GM21737 (cell line): ENCODE data around the gene PLCG2.
"Not testable (repeated sequence)": the region's sequence is repeated elsewhere in the genome, so short reads cannot be mapped to it uniquely, and the experiment has no call there.

Experiments
- ATAC-seq: cut with Tn5 transposase; IDR thresholded peaks from one replicate; pipeline ENCODE4 v1.9.1; 2021; ENCODE audit warnings: mild to moderate bottlenecking, moderate library complexity; ENCODE audit not compliant: unreplicated experiment

Gene PLCG2

DNA sequence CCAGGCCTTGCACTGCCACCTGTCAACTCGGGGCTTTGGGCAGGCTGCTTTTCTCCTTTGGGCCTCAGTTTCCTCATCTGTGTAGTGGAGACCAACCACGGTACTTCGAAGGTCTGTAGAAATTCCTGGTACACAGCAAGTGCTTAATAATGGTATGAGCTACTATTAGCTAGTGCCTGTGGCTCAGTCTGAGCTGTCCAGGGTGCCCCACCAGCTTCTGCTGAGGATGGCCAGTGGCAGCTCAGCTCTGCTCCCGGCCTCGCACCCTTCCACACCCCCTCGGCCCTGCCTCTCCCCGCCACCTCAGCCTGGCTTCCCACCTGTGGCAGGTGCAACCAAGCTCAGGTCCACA is 26.2 kb upstream of the PLCG2 start:
- no peak for ATAC-seq

DNA sequence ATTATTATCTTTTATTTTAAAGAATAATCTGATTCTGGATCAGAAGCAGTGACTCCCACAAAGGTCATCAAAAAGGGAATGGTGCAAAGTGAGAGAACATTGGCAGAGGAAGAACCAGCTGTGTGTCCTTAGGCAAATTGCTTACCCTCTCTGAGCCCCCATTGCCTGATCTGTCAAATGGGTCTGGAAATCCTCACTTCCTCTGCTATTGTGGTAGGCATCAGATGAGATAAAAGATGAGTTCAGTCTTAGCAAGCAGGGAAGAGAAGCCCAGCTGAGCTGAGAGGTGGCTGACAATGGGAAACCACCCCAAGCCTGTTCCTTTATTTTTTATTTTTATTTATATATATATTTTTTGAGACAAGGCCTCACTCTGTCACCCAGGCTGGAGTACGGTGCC is 24.2 kb upstream of the PLCG2 start:
- ATAC-seq: no peak

DNA sequence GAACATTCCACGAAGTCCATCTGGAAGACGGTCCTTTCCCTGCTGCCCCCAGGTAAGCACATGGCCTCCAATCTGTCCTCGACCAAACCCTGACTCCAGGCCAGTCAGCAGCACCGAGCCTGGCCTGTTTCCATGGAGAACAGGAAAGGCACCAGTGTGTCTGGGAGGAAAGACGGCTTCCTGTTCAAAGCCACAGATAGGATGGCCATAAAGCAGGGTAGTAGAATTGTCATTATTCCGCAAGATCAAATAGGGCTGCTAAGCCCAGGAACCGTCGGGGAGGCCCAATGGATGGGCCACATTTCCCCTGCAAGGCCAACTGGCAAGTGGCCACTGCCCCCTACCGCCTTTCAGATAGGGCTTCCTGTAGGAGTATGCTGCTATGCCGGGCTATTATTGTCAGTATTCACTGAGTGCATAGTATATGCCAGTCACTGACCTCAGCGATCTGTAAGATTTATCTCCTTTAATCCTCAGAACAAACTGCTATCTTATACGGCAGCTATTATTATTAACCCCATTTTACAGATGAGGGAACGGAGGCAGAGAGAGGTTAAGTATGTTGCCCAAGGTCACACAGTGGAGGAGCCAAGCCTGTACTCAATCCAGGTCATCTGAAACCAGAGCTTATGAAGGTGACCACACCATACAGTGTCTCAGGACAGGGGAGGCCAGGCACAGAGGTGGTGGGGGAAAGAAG is 23.0 kb upstream of the PLCG2 start:
- no peak for ATAC-seq

DNA sequence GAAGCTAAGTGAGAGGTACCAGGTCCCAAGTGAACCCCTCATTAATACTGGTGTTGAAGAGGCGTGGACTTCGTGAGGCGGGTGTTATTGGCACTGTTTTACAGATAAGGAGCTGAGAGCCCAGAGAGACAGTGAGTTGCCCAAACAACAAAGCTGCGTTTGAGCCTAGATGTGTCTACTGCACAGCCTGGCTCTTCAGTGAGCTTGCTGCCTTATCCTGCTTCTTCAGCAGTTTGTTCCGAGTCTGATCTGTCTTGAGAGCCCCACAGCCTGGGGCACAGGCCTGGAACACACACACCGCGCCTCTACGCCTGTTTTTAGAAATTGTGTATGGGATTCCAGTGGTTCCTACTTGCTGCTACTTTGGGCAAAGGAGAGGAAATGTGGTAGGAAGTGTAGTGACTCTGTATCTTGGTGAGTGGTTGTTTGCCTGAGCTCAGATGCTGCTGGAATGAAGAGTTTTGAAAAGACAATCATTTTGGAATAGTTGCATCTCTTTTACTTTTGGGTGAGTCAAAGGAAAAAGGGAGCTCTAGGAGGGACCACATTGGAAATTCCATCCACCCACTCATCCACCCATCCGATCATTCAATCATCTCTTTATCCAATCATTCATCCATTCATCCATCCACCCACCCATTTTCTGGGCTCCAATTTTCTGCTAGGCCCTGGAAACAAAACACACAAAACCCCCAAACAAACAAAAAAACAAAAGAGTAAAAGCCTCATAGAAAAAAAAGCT is 22.3 kb upstream of the PLCG2 start:
- no peak for ATAC-seq

DNA sequence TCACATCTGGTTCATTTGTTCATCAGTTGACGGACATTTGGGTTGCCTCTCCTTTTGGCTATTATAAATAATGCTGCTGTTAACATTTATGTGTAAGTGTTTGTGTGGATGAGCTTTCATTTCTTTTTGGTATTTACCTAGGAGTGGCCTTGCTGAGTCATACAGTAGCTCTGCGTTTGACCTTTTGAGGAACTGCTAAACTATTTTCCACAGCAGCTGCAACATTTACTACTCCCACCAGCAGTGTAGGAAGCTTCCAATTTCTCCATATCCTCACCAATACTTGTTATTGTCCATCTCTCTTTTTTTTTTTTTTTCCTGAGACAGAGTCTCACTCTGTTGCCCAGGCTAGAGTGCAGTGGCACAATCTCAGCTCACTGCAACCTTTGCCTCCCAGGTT is 20.7 kb upstream of the PLCG2 start:
- ATAC-seq: no peak

DNA sequence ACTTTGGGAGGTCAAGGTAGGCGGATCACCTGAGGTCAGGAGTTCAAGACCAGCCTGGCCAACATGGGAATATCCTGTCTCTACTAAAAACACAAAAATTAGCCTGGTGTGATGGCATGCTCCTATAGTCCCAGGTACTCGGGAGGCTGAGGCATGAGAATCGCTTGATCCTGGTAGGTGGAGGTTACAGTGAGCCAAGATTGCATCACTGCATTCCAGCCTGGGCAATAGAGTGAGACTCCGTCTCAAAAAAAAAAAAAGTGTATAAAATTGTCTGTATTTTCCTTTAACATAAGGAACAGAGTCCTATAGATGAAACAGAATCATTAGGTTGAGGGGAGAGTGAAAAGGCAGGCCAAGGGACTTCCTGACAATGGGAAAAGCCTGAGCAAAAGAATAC is 16.8 kb upstream of the PLCG2 start:
- not testable (repeated sequence) for ATAC-seq

DNA sequence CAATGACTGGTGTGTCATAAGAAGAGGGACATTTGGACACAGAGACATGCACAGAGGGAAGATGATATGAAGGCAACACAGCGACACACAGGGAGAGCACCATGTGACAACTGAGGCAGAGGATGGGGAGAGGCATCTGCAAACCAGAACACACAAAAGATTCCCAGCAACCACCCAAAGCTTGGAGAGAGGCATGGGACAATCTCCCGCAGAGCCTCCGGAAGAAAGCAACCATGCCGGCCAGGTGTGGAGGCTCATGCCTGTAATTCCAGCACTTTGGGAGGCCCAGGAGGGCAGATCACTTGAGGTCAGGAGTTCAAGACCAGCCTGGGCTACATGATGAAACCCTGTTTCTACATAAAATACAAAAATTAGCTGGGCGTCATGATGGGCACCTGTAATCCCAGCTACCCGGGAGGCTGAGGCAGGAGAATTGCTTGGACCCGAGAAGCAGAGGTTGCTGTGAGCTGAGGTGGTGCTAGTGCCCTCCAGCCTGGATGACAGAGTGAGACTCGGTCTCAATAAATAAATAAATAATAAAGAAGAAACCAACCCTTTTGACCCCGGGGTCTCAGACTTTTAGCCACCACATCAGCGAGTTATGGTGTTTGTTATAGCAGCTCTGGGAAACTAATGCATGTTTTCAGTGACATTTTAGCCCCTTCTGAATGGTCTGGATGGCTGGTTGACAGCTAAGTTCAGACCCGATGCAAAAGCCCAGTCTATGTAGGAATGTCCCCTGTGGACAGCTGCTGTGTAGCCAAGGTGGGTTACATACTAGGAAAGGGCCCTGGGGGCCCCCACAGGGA is 13.8 kb upstream of the PLCG2 start:
- no peak for ATAC-seq

DNA sequence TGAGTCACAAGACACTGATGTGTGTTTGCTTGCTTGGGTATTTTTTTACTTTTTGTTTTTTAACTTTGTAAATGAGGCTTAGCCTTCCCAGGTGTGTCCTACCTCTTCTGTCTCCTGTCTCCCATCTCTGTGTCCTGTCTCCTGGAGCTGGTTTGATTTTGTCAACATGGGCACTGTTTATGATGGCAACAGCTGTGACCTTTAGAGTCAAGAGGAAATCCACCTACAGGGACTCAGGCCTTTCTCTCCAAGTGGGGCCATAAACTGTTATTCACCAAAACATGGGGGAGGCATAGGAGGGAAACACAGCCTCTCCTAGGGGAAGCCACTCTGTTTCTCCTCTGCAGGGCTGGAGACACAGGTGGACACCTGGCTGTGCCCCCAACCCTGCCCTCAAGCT is 13.1 kb upstream of the PLCG2 start:
- no peak for ATAC-seq

DNA sequence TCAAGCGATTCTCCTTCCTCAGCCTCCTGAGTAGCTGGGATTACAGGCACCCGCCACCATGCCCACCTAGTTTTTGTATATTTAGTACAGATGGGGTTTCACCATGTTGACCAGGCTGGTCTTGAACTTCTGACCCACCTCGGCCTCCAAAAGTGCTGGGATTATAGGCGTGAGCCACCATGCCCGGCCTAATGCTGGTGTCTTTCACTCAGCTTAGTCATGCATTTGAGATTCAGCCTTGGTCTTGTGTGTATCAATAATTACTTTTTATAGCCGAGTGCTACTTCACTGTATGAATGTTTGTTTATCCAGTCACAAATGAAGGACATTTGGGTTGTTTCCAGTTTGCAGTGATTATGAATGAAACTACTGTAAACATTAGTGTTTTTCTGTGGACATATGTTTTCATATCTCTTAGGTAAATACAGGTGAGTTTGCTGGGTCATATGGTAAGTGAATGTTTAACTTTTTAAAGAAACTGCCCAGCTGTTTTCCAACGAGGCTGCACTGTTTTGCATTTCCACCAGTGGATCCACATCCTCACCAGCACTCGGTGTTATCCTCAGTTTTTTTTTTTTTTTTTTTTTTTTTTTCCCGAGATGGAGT is 11.0 kb upstream of the PLCG2 start:
- no peak for ATAC-seq

DNA sequence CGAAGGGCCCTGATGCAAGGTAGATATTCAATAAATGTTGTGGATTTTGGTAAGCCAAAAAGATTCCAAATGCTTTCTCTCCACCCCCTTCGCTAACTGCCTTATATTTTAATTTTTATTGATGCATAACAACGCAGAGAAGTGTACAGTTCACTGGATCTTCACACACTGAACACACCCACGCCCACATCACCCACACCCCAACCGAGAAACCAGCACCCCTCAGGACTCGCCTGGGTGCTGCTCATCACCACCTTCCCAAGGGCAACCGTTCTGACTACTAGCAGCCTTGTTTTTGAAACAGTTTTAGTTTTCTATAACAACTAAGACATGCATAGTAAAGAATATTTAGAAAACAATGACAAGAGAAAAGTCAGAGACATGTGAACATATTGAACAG is 9.1 kb upstream of the PLCG2 start:
- no peak for ATAC-seq

DNA sequence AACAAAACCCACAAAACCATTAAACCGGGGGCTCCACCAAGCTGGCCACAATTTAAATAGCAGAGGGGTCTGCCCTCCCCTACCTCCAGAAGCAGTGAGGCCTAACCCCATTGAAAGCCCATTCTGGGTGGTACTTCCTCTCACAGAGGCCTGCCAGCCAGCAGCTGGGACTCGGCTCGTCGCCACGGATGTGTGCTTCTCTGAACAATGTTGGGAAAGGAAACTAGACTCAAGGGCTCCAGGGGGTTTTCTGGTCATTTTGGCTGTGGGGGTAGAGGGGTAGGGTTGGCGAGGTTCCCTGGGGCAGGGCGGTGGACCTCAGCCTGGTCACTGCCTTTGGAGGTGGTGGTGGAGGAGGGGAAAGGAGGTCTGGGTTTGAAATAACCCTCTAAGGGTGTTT is 4.7 kb upstream of the PLCG2 start:
- no peak for ATAC-seq

DNA sequence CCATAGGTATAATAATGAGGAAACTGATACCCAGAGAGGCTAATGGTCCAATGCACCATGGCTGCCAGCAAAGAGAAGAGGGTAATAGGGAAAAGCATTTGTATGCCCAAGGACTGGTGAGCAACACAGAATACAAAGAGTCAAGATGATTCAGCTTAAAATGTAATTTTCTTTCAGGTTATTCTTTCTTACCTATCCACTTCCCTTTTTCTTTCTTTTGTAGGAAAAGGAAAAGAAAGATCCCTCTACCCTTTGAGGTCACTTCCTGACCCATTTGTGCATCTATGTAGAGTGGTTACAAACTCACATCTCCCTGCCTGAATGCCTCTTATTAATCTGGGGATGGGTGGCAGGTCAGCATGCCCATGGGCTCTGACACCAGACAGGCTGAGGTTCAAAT is 3.5 kb upstream of the PLCG2 start:
- ATAC-seq: no peak

DNA sequence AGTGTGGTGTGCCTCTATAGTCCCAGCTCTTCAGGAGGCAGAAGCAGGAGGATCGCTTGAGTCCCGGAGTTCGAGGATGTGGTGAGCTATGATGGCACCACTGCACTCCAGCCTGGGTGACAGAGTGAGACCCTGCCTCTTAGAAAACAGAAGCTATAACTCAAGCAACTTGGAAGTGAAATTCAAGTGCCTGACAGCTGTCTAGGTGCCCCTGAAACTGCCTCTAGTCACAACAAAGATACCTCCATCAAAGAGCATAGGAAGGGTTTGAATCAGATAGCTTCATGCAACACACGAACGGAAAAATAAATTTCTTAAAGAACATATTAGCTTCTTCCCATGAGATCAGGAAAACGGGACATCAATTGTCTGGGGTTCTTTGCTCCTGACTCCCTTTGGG is 860 bp upstream of the PLCG2 start:
- ATAC-seq: no peak

DNA sequence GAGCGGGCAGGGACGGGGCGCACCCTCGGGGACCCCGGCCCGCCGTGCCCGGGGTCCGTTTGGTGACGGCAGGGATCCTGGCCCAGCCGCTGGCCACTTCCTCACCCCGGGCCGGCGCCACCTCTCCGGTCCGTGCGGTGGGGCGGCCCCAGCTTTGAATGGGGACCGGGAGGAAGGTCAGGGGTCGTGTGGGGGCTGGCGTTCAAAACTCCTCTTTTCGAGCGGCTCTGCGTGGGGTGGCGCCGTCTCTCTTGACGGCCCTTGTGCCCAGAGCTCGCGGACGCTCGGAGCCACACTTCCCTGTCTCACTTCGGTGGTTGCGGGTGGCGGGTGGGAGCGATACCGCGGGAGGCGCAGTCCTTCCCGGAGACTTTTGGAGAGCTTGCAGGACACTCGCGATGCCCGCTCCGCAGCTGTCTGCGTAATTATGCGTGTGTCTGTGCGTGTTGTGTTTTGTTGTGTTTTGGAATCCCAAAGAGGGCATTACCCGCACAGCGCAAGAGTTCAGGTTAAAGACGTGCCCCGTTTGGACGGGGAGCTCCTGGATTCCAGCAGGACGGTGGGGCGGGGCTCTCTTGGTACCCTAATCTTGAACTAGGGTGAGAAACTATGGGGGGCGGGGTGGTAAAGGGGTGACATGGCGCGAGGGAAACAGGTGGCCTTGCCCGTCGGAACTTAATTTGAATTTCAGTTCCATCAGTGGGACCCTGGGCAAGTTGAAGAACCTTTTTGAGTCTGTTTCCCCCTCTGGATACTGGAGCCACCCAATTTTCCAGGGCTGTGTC is 637 bp downstream of the PLCG2 start:
- ATAC-seq: peak; percentile 19

DNA sequence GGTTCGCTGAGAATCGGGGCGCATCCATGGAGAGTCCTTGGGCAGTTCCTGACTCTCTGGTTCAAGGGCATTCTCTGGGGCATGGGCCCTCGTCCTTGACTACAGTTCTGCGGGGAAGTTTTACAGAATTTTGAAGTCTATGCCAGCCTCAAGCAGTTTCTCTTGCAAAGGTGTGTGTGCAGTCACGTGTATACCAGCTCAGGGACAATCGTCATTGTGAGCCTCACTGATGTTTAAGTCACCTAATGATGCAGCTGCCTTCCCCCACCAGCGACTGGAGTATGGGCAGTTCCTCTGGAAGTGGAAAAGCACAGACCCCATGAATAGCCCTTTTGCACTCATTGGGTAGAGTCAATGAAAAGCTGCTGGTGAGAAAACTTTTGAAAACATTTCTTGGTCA is 1.3 kb downstream of the PLCG2 start:
- no peak for ATAC-seq

DNA sequence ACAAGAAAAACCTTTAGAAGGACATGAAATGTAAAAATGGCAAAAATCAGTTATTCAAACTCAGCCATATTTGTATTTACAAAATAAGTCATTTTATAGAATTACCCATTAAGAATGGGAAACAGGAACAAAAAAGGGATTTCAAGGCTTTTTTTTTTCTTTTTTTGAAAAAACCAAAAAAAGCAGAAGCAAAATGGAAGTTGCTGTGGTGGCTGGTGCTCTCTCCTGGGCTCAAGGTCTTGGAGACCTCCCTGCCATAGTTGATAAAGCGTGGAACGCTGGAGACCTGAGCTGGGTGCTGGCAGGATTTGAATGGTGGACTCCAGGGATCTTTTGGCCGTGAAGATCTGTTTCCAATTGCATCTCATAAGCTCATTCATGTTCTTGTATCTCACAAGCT is 3.1 kb downstream of the PLCG2 start:
- ATAC-seq: no peak

DNA sequence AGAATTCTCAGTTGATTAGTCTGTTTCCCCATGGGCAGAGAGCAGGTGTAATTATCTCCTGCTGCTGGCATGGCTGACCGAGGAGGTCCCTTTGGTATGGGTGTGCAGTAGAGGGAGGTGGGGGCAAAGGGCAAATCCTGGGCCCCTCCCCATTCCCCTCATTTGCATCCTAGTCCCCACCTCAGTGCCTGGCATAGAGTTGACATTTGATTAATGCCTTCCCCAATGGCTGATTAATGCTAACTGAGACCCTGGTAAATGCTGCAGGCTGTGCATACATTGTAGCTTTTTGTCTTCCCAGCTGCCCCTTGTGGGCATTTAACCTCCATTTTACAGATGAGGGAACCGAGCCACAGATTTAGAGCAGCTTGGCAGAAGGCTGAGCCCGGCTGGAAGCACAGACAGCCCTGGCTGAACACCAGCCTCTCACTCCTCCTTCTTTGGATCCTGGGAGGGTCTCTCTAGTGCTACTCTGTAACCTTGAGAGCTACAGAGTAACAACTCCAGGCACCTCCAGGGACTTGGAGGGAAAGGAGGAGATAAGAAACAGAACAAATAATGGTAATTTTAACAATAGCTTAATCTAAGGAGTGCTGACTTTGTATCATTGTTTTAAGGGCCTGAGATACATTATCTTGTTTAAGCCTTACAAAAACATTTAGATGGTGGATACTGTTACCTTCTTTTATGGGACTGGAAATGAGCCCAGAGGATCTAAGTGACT is 5.1 kb downstream of the PLCG2 start:
- no peak for ATAC-seq

DNA sequence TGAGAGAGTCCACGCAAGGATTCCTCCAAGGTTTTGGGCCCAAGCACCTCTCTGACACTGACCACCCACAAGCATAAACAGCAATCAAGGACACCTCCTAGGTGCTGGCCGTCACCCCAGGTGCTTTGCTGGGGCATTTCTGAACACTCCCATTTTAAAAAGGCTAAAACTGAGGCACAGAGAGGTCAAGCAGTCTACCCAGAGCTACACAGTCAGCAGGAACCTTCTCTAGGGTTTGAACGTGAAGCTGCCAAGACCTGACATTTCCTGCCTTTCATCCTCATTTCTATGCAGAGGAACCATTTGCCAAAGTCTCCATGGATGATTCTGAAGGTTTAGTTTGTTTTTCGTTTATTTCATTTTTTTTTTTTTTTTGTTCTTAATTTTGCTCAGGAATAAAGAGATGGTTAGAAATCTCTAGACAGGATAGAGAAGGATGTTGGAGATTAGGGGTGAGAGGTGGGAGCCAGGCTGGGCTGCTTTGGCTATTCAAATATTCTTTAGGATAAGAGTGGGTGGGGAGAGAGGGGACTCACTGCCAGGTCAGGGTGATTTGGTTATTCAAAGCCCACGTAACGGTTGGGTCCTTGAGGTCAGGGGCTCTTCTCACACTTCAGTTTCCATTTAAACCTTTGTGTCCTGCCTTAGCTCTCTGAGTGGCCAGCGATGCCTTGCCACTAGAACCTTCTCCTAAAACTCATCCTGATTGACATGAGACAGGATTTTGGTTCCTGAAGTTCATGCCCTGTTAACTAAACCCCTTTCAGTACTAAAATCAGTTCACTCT is 6.2 kb downstream of the PLCG2 start:
- ATAC-seq: no peak

DNA sequence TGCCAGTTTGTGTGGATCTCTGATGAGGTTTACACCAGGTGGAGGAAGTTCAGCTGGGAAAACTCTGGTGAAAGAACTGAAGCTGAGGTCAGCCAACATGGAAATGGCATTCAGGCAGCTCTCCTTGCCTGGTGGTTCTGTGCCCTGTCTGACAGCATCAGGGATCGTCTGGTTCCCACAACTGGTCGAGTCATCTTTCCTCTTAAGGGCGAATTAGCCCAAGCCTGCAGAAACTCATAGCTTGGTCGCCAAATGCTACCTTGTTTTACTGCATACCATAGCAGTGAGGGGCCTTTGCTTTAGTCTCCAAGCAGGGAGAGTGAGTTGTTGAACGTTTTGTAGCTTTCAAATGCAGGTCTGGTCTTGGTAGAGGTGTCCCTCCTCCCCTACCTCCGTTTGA is 7.2 kb downstream of the PLCG2 start:
- no peak for ATAC-seq
